WI38 (cell line): ENCODE results near the gene TMEM187.

Source experiments
- H3K4me3 ChIP-seq: 2 replicates; pipeline ENCODE4 v1.5.1; 2011; ENCODE audit warnings: low read depth, mild to moderate bottlenecking, control low read depth, low read length
- CTCF ChIP-seq: IDR thresholded peaks from 2 replicates; pipeline ENCODE4 v1.5.1; 2012; ENCODE audit warnings: low read depth, mild to moderate bottlenecking, control low read depth, low read length

The TMEM187 gene

GRCh38 chrX:153965406-153965805 is 7.1 kb upstream of the TMEM187 start:
- H3K4me3 ChIP-seq: no peak overlapping the region
- TF ChIP-seq CTCF: no peak

- no peak for TF ChIP-seq CTCF
- no peak overlapping the region for H3K4me3 ChIP-seq
Observed at GRCh38 chrX:153966283-153966688, 6.3 kb upstream of the TMEM187 start.

- TF ChIP-seq CTCF: no peak
- H3K4me3 ChIP-seq: no peak overlapping the region
Observed at GRCh38 chrX:153966841-153967535, 5.6 kb upstream of the TMEM187 start.

GRCh38 chrX:153967536-153968224 is 4.9 kb upstream of the TMEM187 start:
- H3K4me3 ChIP-seq: no peak overlapping the region; the same call in 1 of the 2 replicates
- TF ChIP-seq CTCF: no peak

- H3K4me3 ChIP-seq: peak overlapping the region; percentile 95
Observed at GRCh38 chrX:153968255-153968654, 4.3 kb upstream of the TMEM187 start.

GRCh38 chrX:153968754-153969124 is 3.8 kb upstream of the TMEM187 start:
- no peak for TF ChIP-seq CTCF
- peak overlapping the region; percentile 95 for H3K4me3 ChIP-seq

More at GRCh38 chrX:153968255-153968654, 4.3 kb upstream of the TMEM187 start:
- TF ChIP-seq CTCF: no peak
